HepG2 (cell line): Measurements from ENCODE around the gene TPRN. TPM values are rescaled to one million over a fixed set of nuclear protein-coding genes. Genes with fewer than 3 reads are reported as not detected.
A peak's percentile ranks its signal among the peaks of the same experiment; 100 is the strongest.

Experiments
- DNMT1 ChIP-seq: sonication (generic); formaldehyde crosslinking; IDR thresholded peaks from 2 replicates; pipeline ENCODE4 v1.5.1; 2020; ENCODE audit warnings: mild to moderate bottlenecking, missing genetic modification reagents
- E2F2 ChIP-seq: sonication (generic); formaldehyde crosslinking; IDR thresholded peaks from 2 replicates; pipeline ENCODE4 v1.4.0; 2020; ENCODE audit warnings: missing genetic modification reagents, borderline replicate concordance
- FOSL2 ChIP-seq: sonication (generic); formaldehyde crosslinking; IDR thresholded peaks from 2 replicates; pipeline ENCODE4 v1.4.0; 2020; ENCODE audit warnings: missing genetic modification reagents
- KMT2A ChIP-seq: sonication (generic); formaldehyde crosslinking; IDR thresholded peaks from 2 replicates; pipeline ENCODE4 v1.4.0; 2020; ENCODE audit warnings: missing genetic modification reagents
- MIXL1 ChIP-seq: IDR thresholded peaks from 2 replicates; pipeline ENCODE4 v1.6.1; 2016
- MLXIP ChIP-seq: sonication (generic); formaldehyde crosslinking; IDR thresholded peaks from 2 replicates; pipeline ENCODE4 v1.9.0; 2021; ENCODE audit warnings: missing genetic modification reagents, borderline replicate concordance
- MTA3 ChIP-seq: sonication (generic); formaldehyde crosslinking; IDR thresholded peaks from 2 replicates; pipeline ENCODE4 v1.4.0; 2020; ENCODE audit warnings: missing genetic modification reagents
- MYC ChIP-seq: sonication (generic); formaldehyde crosslinking; IDR thresholded peaks from 2 replicates; pipeline ENCODE4 v1.9.0; 2021; ENCODE audit warnings: missing genetic modification reagents, borderline replicate concordance
- NR3C1 ChIP-seq: sonication (generic); formaldehyde crosslinking; IDR thresholded peaks from 2 replicates; pipeline ENCODE4 v1.4.0; 2020; ENCODE audit warnings: missing genetic modification reagents
- PLRG1 ChIP-seq: fragments of 450-650 bp; conservative IDR thresholded peaks from 2 replicates; pipeline ENCODE4 v1.6.1; 2016
- POLR2AphosphoS2 ChIP-seq: IDR thresholded peaks from 2 replicates; pipeline ENCODE4 v1.6.1; 2011; ENCODE audit warnings: low read depth, low read length, improper control_type of control experiment
- SNAI1 ChIP-seq: sonication (generic); formaldehyde crosslinking; IDR thresholded peaks from 2 replicates; pipeline ENCODE4 v1.5.0; 2020; ENCODE audit warnings: mild to moderate bottlenecking, missing genetic modification reagents, borderline replicate concordance
- SP1 ChIP-seq, 2 experiments: fragments of 450-650 bp in 1 of 2; sonication (generic) in 1 of 2; formaldehyde crosslinking in 1 of 2; IDR thresholded peaks; 2 replicates each; pipeline versions ENCODE4 v1.4.0 to v1.6.1; 2016 to 2020; ENCODE audit warnings: missing genetic modification reagents in 1 of 2
- ZKSCAN1 ChIP-seq: fragments of 150-350 bp; IDR thresholded peaks from 2 replicates; pipeline ENCODE4 v1.6.1; 2014; ENCODE audit warnings: low read length
- ZNF646 ChIP-seq: sonication (generic); formaldehyde crosslinking; IDR thresholded peaks from 2 replicates; pipeline ENCODE4 v1.9.0; 2021; ENCODE audit warnings: mild to moderate bottlenecking, missing genetic modification reagents
- ZNF740 ChIP-seq: sonication (generic); formaldehyde crosslinking; IDR thresholded peaks from 2 replicates; pipeline ENCODE4 v1.4.0; 2020; ENCODE audit warnings: missing genetic modification reagents
- ZNF749 ChIP-seq: sonication (generic); formaldehyde crosslinking; IDR thresholded peaks from 2 replicates; pipeline ENCODE4 v1.8.0; 2022; ENCODE audit warnings: mild to moderate bottlenecking, missing genetic modification reagents, moderate library complexity, borderline replicate concordance
- polyA plus RNA-seq, 8 experiments: library from polyadenylated mRNA; depleted of rRNA in 3 of 8; stranded (reverse) in 7 of 8; unstranded in 1 of 8; fragments of >200 nt; fragmentation: Illumina TruSeq in 4 of 8; extraction: Trizol in 4 of 8; gene quantifications; 2 replicates each; pipeline versions ENCODE4 v1.2.1 to v1.2.3, GENCODE V29; 2011 to 2016; ENCODE audit warnings: low read depth in 4 of 8, missing spikeins in 1 of 8, mixed read lengths in 1 of 8; ENCODE audit not compliant: insufficient read depth in 1 of 8
- total RNA-seq, 5 experiments: library from RNA; depleted of rRNA; stranded (reverse); fragments of >200 nt; fragmentation: Illumina TruSeq; extraction: Trizol; gene quantifications; 2 replicates each; pipeline ENCODE4 v1.2.3, GENCODE V29; 2016; ENCODE audit warnings: low read depth in 1 of 5

Gene TPRN
- total and polyA plus RNA-seq, 2 of the 13 experiments (the other 11 are each of a cell fraction or from before 2014, with no cell fraction given): 10.1 to 19.2 TPM

GRCh38 chr9:137188490-137189296 is 11.8 kb downstream of the TPRN start, which contains the start of the genes ANAPC2 and SSNA1 (continued):
- TF ChIP-seq E2F2 (peak; percentile 64; the same call in 1 of the 2 replicates), POLR2AphosphoS2 (no peak), SNAI1 (CRISPR knock-in tag) (no peak), SP1 (IDR thresholded peaks at IDR 0.05) (no peak), SP1 (CRISPR knock-in tag; IDR thresholded peaks at IDR 0.05) (peak; percentile 93), MIXL1 (CRISPR knock-in tag) (peak; percentile 67; the same call in 1 of the 2 replicates), FOSL2 (CRISPR knock-in tag) (peak; percentile 78), ZNF740 (peak; percentile 99), MTA3 (CRISPR knock-in tag) (no peak), PLRG1 (no peak), KMT2A (CRISPR knock-in tag) (peak; percentile 89), MLXIP (CRISPR knock-in tag) (no peak), ZNF749 (CRISPR knock-in tag) (no peak; the same call in 1 of the 2 replicates), DNMT1 (CRISPR knock-in tag) (peak; percentile 93), NR3C1 (CRISPR knock-in tag) (no peak), MYC (CRISPR knock-in tag) (peak; percentile 92), ZNF646 (CRISPR knock-in tag) (no peak), ZKSCAN1 (peak; percentile 84)
